Stimulated activated CD4-positive, alpha-beta T cell treated with anti-CD3 and anti-CD28 coated beads, Interleukin-1b, Interleukin-23, amount 100 ng/mL, for 1 hour (primary cell): ENCODE measurements around the gene LCN10.
"Not testable (repeated sequence)": the region's sequence is repeated elsewhere in the genome, so short reads cannot be mapped to it uniquely, and the experiment has no call there.

Experiments
- DNase-seq, 2 donors: peaks; one replicate each; pipeline ENCODE4 v3.0.0-alpha.2; 2020; ENCODE audit warnings: low read depth in 2 of 2

Gene LCN10

GRCh38 chr9:136771907-136772415, 29.2 kb upstream of the LCN10 start:
- DNase-seq, result no peak

- DNase-seq, result no peak
Observed at GRCh38 chr9:136769710-136770191, 27.0 kb upstream of the LCN10 start.

GRCh38 chr9:136766410-136767120, 23.8 kb upstream of the LCN10 start:
- DNase-seq, result peak in 1 of 2 donors; percentile 23

GRCh38 chr9:136765745-136766409, 23.1 kb upstream of the LCN10 start:
- not testable (repeated sequence) for DNase-seq

- no peak for DNase-seq
Observed at GRCh38 chr9:136765041-136765440, 22.3 kb upstream of the LCN10 start.

DNA sequence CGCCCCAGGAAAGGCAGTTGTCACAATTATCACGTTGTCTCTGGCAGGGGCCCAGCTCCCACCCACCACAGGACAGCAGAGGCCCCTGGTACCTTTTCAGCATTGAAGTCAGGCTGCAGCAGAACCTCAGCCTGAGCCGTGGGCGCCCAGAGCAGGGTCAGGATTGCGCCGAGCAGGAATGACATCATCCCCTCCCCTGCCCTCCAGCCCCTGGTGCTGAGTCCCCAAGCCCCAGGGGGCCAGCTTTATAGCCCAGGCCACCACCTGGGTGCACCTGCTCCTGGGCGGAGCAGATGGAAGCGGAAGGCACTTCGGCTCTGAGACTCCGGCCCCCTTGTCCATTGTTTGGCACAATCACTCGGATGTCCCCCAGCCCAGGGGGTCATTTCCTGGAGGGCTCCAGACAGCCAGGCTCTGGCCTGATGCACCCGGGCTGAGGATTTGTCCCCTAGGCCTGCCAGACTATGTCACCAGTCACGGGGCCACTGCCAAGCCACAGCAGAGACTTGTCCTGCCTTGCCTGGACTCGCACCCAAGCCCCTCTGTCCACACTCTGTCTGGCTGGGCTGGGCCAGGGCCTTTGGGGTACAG, 21.7 kb upstream of the LCN10 start, which contains the start of gene LCN15:
TSS of gene LCN15 (minus strand) at position 218 of the 591 bp plus-strand sequence. CDS start at position 188, 30 bp downstream.
- DNase-seq, result no peak

DNA sequence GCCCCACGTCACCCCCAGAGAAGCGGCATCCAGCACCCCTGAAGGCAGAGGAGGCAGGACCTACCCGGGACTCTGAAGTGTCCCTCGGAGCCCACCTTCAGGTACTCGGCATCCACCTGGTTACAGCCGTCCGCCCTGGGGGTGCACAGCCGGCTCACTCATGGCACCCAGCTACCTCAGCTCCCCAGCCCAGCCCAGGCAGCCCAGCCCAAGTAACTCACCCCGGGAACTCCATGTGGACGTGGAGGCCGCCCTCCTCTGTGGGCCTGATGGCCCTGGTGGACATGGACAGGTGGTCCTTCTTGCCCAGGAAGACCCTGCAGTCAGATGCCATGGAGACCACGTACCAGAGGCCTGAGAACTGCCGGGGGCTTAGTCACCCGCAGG, 20.9 kb upstream of the LCN10 start:
- no peak for DNase-seq

- peak in 1 of 2 donors; percentile 34 for DNase-seq
Observed at GRCh38 chr9:136762915-136763648, 20.3 kb upstream of the LCN10 start.

- no peak for DNase-seq
Observed at GRCh38 chr9:136762221-136762691, 19.5 kb upstream of the LCN10 start.

GRCh38 chr9:136761545-136761981, 18.8 kb upstream of the LCN10 start:
- DNase-seq, result no peak

DNA sequence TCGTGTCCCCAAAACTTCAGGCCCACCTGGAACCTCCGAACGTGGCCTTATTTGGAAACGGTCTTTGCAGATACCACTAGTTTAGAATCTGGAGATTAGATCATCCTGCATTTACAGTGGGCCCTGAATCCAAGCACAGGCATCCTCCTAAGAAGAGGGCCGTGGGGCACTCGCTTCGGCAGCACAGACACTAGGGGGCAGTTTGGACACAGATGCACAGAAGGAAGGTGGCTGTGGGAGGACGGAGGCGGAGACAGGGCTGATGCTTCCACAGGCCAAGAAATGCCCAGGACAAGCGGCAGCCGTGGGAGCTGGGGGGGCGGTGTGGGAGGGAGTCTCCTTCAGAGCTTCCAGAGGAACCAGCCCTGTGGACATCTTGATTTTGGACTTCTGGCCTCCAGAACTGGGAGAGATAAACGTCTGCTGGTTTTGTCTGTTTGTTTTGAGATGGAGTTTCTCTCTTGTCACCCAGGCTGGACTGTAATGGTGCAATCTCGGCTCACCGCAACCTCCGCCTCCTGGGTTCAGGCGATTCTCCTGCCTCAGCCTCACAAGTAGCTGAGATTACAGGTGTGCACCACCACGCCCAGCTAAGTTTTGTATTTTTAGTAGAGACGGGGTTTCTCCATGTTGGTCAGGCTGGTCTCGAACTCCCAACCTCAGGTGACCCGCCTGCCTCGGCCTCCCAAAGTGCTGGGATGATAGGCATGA, 18.2 kb upstream of the LCN10 start:
- not testable (repeated sequence) for DNase-seq

DNA sequence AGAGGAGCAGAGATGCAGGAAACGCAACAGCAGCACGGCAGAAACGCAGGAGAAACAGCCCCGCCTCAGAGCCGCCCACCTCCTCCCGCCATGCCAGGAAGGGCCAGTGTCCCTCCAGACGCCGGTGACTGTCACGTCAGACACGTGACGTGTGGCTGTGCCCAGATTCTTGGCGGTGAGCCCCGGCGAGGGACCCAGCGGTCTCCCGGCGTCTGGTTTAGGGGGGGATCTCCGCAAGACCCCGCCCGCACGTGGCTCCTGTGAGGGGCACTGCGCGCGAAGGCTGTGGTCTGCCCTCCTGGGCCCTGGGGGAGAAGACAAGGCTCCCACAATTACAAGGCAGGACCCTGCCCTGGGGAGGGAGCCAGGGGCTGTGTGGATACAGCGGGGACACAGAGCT, 17.7 kb upstream of the LCN10 start:
- DNase-seq, result no peak

DNA sequence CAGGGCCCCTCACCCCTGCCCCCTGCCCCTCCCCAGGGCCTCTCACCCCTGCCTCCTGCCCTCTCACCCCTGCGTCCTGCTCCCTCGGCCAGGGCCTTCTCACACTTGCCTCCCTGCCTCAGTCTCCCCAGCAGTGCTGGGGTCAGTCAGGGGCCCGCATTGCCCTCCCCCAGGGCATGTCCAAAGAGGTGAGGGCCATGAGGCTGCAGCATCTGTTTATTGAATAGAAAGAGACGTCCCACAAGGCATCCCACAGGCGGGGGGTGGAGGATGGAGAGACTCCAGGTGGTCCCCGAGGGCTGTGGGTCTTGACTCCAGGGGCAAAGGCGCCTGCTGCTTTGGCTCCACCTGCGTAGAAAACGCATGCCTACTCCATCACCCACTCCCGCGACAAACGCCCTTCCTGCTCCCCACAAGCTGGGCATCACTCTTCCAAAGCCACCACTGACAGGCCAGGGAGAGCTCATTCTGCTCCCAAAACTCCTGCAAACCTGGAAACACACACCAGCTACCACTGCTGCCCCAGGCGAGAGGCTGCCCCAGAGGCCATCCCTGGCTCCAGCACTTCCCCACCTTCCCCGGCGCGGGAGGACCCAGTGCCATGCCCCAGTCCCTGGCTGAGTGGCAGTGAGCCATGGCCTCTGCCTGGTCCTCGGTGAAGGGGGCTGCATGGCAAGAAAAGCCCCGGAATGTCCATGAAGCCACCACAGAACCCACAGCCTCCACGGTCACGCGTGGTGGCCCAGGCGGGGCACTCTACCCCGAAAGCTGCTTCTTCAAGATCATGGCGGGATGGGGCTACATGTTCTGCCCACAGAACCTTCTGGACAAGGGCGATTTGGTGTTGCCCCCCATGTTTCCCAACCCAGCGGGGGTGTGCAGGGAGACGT, 16.9 kb upstream of the LCN10 start:
- no peak for DNase-seq

GRCh38 chr9:136759001-136759400, 16.3 kb upstream of the LCN10 start:
- no peak for DNase-seq

- no peak for DNase-seq
Observed at GRCh38 chr9:136757751-136758140, 15.0 kb upstream of the LCN10 start.

DNA sequence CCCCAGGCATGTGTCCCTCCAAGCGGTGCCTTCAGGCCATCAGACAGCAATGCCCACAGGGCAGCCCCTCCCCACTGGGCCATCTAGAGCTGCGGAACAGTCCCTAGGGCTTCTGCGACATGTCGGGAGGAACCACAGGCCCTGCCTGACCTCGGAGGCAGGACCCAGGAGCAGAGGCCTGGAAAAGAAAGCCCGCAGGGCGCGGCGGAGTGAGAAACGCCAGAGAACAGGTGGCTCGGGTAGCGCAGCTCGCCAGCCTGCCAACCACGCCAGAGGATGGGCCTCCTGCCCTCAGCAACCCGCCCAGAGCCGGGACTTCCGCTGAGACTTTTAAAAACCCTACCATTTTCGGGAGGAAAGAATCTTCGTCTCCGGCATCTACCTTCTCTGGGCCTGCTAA, 14.6 kb upstream of the LCN10 start:
- DNase-seq, result no peak

GRCh38 chr9:136756836-136757235, 14.1 kb upstream of the LCN10 start:
- DNase-seq, result no peak

DNA sequence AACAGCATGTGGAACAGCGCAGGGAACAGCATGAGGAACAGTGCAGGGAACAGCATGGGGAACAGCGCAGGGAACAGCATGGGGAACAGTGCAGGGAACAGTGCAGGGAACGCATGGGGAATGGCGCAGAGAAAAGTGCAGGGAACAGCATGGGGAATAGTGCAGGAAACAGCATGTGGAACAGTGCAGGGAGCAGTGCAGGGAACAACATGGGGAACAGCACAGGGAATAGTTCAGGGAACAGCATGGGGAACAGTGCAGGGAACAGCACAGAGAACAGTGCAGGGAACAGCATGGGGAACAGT, 13.3 kb upstream of the LCN10 start:
- DNase-seq, result no peak

GRCh38 chr9:136755302-136756133, 12.8 kb upstream of the LCN10 start:
- DNase-seq, result not testable (repeated sequence)
